HUES6 (cell line): Measurements from ENCODE around the gene RPS15A.
"Not testable (repeated sequence)": the region's sequence is repeated elsewhere in the genome, so short reads cannot be mapped to it uniquely, and the experiment has no call there.

Experiments
- H3K27ac ChIP-seq: 2 replicates; pipeline ENCODE4 v1.7.0; 2013; ENCODE audit warnings: low read depth, mild to moderate bottlenecking, low read length, inconsistent platforms
- H3K27me3 ChIP-seq: 2 replicates; pipeline ENCODE4 v1.6.1; 2013; ENCODE audit warnings: low read length; ENCODE audit not compliant: control insufficient read depth, insufficient read depth
- H3K36me3 ChIP-seq: 2 replicates; pipeline ENCODE4 v1.6.1; 2013; ENCODE audit warnings: low read length; ENCODE audit not compliant: control insufficient read depth, insufficient read depth
- H3K4me1 ChIP-seq: 2 replicates; pipeline ENCODE4 v1.6.1; 2013; ENCODE audit warnings: low read length; ENCODE audit not compliant: control insufficient read depth, insufficient read depth
- H3K4me3 ChIP-seq: 2 replicates; pipeline ENCODE4 v1.5.1; 2013; ENCODE audit warnings: low read depth, low read length
- H3K9ac ChIP-seq: one replicate; pipeline ENCODE4 v1.6.1; 2013; ENCODE audit warnings: mild to moderate bottlenecking, low read length
- H3K9me3 ChIP-seq: 2 replicates; pipeline ENCODE4 v1.6.1; 2013; ENCODE audit warnings: low read depth, low read length; ENCODE audit not compliant: control insufficient read depth, insufficient read depth

Gene RPS15A

DNA sequence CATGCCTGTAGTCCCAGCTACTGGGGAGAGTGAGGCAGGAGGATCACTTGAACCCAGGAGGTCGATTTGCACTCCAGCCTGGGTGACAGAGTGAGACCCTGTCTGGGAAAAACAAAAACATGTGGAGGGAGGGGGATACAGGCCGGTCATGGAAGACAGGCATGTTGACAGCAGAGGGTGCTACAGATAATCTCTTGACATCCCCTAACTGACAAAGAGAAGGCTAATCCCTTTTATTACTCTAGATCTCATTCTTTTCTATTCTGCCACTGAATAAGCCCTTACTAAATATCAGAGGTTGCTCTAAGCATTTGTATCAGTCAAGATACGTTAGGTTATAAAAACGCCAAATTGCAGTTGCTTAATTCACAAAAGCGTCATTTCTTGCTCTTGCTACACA lies 13.8 kb downstream of the RPS15A start:
- not testable (repeated sequence) for H3K36me3 ChIP-seq, H3K9me3 ChIP-seq, H3K4me3 ChIP-seq, H3K9ac ChIP-seq, H3K4me1 ChIP-seq, H3K27ac ChIP-seq, H3K27me3 ChIP-seq

DNA sequence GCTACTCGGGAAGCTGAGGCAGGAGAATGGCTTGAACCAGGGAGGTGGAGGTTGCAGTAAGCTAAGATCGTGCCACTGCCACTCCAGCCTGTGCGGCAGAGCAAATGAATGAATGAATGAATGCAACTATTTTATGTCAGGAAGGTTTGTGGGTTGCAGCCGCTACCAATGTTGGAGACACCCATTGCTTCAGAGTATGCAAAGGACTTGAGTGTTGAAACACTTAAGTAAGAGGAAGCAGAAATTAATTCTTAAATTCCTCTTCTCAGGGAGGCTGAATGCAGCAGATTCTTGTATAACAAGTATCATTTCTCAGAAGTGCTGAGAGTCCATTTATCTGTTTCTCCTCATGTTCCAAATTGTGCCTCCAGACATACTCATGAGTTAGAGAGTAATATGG lies 15.5 kb downstream of the RPS15A start:
- H3K27me3 ChIP-seq, H3K9ac ChIP-seq, H3K4me1 ChIP-seq, H3K4me3 ChIP-seq, H3K9me3 ChIP-seq, H3K27ac ChIP-seq, H3K36me3 ChIP-seq: not testable (repeated sequence)

DNA sequence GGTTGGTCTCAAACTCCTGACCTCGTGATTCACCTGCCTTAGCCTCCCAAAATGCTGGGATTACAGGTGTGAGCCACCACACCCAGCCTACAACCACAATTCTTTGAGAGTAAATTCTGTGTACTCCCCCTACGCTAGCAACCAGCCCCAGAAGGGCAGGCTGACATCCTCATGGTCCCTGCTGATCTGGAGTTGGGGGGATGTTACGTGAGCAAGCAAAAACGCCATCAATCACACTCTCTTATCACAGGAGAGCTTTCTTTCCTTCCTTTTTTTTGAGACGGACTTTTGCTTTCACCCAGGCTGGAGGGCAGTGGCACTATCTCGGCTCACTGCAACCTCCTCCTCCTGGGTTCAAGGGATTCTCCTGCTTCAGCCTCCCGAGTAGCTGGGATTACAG lies 18.0 kb downstream of the RPS15A start:
- not testable (repeated sequence) for H3K27ac ChIP-seq, H3K36me3 ChIP-seq, H3K4me1 ChIP-seq, H3K9ac ChIP-seq, H3K9me3 ChIP-seq, H3K27me3 ChIP-seq, H3K4me3 ChIP-seq

DNA sequence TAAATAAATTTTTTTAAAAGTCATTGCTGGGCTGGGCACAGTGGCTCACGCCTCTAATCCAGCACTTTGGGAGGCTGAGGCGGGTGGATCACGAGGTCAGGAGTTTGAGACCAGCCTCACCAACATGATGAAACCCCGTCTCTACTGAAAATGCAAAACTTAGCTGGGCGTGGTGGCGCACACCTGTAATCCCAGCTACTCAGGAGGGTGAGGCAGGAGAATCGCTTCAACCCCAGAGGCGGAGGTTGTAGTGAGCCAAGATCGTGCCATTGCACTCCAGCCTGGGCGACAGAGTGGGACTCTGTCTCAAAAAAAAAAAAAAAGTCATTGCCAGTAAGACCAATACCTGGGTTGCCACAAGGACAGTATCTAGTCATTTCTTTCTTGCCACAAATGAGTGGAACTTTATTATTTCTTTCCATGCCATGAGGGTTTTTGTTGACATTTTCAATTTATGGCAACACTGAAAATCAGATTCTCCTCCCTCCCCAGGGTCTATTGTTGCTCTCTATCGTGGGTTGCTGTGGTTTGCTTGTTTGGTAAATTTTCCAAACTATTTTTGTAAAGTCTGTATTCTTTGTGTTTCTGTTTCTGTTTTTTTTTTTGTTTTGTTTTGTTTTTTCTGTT lies 19.7 kb downstream of the RPS15A start:
- H3K9ac ChIP-seq, H3K27me3 ChIP-seq, H3K4me1 ChIP-seq, H3K9me3 ChIP-seq, H3K36me3 ChIP-seq, H3K27ac ChIP-seq, H3K4me3 ChIP-seq: not testable (repeated sequence)

DNA sequence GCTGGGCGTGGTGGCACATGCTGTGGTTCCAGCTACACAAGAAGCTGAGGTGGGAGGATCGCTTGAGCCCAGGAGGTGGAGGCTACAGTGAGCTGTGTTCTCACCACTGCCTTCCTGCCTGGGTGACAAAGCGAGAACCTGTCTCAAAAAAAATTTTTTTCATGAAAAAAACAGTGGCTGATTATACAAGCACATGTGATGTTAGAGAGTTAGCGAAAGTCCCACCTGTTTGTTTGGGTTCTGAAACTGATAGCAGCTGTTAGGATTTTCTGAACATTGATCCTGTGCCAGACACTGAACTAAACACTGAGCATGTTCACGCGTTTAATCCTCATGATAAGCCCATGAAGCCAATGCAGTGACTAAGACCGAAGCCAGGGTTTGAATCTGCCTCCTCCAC lies 22.9 kb downstream of the RPS15A start:
- not testable (repeated sequence) for H3K27ac ChIP-seq, H3K9me3 ChIP-seq, H3K27me3 ChIP-seq, H3K9ac ChIP-seq, H3K36me3 ChIP-seq, H3K4me1 ChIP-seq, H3K4me3 ChIP-seq

DNA sequence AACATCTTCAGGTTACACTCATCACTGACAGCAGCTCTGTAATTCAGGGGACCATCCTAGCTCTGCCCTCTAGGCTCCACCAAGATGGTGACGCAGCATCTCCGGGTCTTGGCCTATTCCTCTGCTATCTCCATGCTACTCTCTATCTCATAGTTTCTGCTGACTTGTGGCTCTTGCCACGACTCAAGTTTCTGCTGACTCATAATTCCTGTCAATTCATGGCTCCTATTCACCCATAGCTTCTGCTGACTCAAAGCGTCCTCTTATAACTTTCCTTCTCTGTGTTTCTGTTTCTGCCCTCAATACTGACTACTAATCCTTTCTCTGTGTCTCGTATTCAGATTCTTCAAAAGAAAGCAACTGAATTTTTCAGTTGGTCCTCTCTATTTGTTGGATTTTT lies 27.4 kb downstream of the RPS15A start:
- not testable (repeated sequence) for H3K4me3 ChIP-seq, H3K27ac ChIP-seq

DNA sequence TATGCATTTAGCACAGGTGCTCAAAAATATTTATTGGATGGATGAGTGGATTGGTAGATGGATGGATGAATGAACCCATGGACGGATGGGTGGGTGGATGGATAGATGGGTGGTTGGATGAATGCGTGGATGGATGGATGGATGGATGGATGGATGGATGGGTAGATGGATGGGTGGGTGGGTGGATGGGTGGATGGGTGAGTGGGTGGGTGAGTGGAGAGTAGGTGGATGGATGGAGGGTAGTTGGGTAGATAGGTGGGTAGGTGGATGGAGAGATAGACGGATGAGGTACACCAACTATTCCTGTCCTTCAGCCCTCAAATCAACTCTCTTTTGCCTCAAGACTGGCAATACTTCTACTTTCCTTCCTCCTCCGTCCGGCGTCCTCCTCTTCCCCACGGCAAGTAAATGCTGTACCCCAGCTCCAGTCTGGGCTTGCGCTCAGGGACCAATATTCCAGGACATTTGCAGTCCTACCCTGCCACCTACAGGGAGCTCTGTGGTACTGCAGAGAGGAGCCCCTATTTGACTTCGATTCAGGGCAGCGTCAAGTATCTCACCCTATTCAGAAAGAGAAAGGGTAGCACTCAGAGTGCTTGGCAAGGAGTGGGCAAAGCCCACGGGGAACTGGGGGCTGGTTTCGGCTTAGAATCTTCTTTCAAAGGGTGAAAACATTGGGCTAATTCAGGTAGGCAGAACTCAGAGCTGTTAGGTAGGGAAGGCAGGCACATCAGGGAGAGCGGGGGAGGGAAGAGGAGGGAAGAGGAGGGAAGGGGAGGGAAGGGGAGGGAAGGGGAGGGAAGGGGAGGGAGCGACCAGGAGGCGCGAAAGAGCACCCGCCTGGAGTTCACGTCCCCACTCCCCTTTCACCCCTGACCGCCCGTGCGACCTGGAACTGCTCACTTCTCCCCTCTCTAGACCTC lies 30.3 kb downstream of the RPS15A start:
- not testable (repeated sequence) for H3K36me3 ChIP-seq, H3K4me1 ChIP-seq, H3K27me3 ChIP-seq, H3K9ac ChIP-seq, H3K9me3 ChIP-seq, H3K27ac ChIP-seq
- H3K4me3 ChIP-seq: peak overlapping the region; percentile 40; the same call in 1 of the 2 replicates

More for the DNA sequence above, 27.4 kb downstream of the RPS15A start:
- not testable (repeated sequence) for H3K4me1 ChIP-seq, H3K36me3 ChIP-seq, H3K9ac ChIP-seq, H3K9me3 ChIP-seq, H3K27me3 ChIP-seq

DNA sequence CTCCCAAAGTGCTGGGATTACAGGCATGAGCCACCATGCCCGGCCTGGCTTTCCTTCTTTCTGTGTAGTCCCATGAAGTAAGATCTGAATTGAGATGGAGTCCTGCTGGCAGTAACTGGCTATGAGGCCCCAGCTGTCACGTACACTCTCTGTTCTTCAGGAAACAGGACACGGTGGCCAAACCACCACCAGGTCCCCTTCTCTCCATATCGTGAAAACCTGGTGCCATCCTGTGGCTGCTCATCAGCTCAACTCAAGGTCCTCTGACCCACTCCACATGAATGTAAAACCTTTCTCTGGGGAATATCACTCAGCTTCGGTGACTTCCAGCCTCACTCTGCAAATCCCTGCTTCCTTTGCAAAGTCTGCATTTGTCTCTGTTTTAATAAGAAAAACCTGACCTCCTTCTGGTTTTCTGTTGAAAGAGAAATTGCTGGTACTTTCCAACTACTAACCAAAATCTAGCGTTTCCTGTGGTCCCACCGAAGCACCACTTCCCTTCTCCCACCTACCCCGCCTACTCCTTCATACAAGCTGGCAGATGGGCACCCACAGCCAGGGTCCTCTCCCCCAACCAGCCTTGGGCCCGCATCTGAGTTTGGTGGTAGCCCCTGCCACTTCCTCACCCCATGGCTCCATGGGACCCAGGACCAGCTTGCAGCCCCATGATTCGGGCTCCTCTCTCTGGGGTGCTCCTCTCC lies 32.0 kb downstream of the RPS15A start:
- not testable (repeated sequence) for H3K9ac ChIP-seq, H3K27ac ChIP-seq, H3K27me3 ChIP-seq, H3K4me3 ChIP-seq, H3K36me3 ChIP-seq, H3K9me3 ChIP-seq, H3K4me1 ChIP-seq

DNA sequence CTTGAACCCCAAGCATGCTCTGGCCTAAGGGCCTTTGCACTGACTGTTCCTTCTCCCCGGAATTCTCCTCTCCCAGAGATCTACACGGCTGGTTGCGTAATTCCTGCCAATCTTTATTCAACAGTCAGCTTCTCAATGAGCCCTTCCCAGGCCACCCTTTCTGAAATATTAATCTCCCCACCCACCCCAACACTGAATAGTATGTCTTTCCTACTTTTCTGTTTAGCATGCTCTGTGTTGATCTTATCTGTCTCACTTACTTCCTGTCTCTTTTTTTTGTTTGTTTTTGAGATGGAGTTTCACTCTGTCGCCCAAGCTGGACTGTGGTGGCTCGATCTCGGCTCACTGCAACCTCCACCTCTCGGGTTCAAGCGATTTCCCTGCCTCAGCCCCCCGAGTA lies 33.5 kb downstream of the RPS15A start:
- H3K36me3 ChIP-seq, H3K4me1 ChIP-seq, H3K4me3 ChIP-seq, H3K27ac ChIP-seq, H3K9ac ChIP-seq, H3K27me3 ChIP-seq, H3K9me3 ChIP-seq: not testable (repeated sequence)

DNA sequence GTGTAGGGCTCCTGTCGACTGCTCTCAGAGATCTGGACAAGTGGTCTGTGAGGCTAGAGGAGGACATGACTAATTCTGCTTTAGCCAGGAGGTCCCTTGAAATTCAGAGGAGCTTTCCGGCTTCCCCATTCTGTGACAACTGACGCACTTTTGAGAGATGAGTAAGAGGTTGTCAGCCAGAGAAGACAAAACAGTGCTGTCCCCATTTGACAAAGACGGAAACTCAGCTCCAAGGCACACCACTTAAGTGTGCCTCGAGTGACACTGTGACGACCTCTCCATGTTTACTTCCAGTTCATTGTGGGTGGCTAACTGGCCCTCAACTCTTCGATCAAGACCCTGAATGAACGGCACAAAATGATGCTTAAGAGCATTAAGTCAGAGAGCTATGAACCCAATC lies 47.3 kb downstream of the RPS15A start:
- not testable (repeated sequence) for H3K36me3 ChIP-seq, H3K9me3 ChIP-seq, H3K9ac ChIP-seq, H3K27me3 ChIP-seq, H3K4me1 ChIP-seq, H3K27ac ChIP-seq, H3K4me3 ChIP-seq

DNA sequence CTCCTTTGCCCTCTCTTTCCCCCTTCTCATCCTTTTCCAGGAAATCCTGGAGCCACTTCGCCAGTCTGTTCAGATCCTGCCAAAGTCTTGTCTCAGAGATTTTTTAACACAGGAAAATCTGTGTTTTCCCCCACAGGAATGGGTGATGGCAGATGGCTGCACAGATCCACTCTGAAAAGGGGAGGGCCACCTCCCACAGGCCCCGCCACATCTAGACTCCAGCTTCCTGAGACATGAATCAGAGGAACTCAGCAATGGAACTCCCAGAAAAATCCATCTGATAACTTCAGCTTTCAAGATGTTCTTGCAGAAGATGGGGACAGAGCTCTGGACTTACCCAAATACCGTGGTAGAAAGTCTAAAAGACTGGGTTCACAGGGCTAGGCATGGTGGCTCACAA lies 50.1 kb downstream of the RPS15A start:
- not testable (repeated sequence) for H3K36me3 ChIP-seq, H3K27me3 ChIP-seq, H3K9me3 ChIP-seq, H3K9ac ChIP-seq, H3K4me3 ChIP-seq, H3K4me1 ChIP-seq, H3K27ac ChIP-seq
